K562 (cell line): ENCODE measurements around the gene NUSAP1. TPM values are rescaled to one million over a fixed set of nuclear protein-coding genes. Genes with fewer than 3 reads are reported as not detected.

Experiments used
- ATAC-seq: fragments of 200-7000 bp; cut with Tn5 transposase; 3 replicates; pipeline ENCODE4 v1.9.1; 2020; ENCODE audit warnings: moderate library complexity
- BruUV-seq: library from RNA; stranded (reverse); fragments of 400-500 nt; replicated peaks from 2 replicates; lab custom pipeline; 2021; lab: Mats Ljungman, UMichigan
- CTCF ChIA-PET: fragments of 300-600 bp; formaldehyde crosslinking; extraction: SDS; loops from one replicate; lab custom pipeline; 2021; ENCODE audit warnings: low intra/inter-chr PET ratio; lab: Yijun Ruan, JAX
- POLR2A ChIA-PET: fragments of 300-600, 350-650 bp; sonication (Branson Sonifier 250); formaldehyde crosslinking; extraction: SDS; loops from one replicate; lab custom pipeline; 2021; ENCODE audit warnings: antibody characterized with exemption, inconsistent platforms; lab: Yijun Ruan, JAX
- DNase-seq, 4 experiments: peaks; one replicate each; pipeline versions ENCODE4 v3.0.0 to v3.0.0-alpha.2; 2011 to 2018; ENCODE audit warnings: low spot score in 3 of 4, mixed read lengths in 3 of 4; ENCODE audit errors: extremely low read depth in 1 of 4
- FAIRE-seq: peaks from 2 replicates; lab custom pipeline; 2011; peaks lifted over from hg19 to GRCh38; lab: Jason Lieb, UNC
- H2AFZ ChIP-seq: 2 replicates; pipeline ENCODE4 v1.6.0; 2011; ENCODE audit warnings: low read depth, low read length, control low read depth, inconsistent platforms
- H3K27ac ChIP-seq: fragments of 200-600 bp; 3 replicates; pipeline ENCODE4 v1.8.0; 2011; ENCODE audit warnings: low read depth, mild to moderate bottlenecking, control low read depth, inconsistent platforms, low read length, moderate library complexity, mixed read lengths; ENCODE audit errors: extremely low read depth
- H3K27me3 ChIP-seq, 2 experiments: fragments of 300-600 bp in 1 of 2; 2 replicates in 1 of 2; 3 replicates in 1 of 2; pipeline versions ENCODE4 v1.6.0 to v1.8.0; 2011; ENCODE audit warnings: inconsistent platforms in 2 of 2, low read length in 2 of 2, mild to moderate bottlenecking in 1 of 2, mixed read lengths in 1 of 2, moderate library complexity in 1 of 2; ENCODE audit not compliant: control insufficient read depth in 2 of 2, insufficient read depth in 2 of 2
- H3K36me3 ChIP-seq: fragments of 300-600 bp; 3 replicates; pipeline ENCODE4 v1.8.0; 2011; ENCODE audit warnings: mild to moderate bottlenecking, low read length, inconsistent platforms; ENCODE audit not compliant: control insufficient read depth, insufficient read depth
- H3K4me1 ChIP-seq, 2 experiments: fragments of 200-600 bp in 1 of 2; replicated peaks in 1 of 2; 2 replicates in 1 of 2; 3 replicates in 1 of 2; pipeline versions ENCODE4 v1.5.1 to v1.8.0; 2011; ENCODE audit warnings: inconsistent platforms in 2 of 2, low read length in 2 of 2, mild to moderate bottlenecking in 1 of 2, mixed read lengths in 1 of 2, moderate library complexity in 1 of 2; ENCODE audit not compliant: control insufficient read depth in 2 of 2, insufficient read depth in 2 of 2
- H3K4me2 ChIP-seq: 2 replicates; pipeline ENCODE4 v1.6.1; 2011; ENCODE audit warnings: low read length, control low read depth, inconsistent platforms, mixed read lengths; ENCODE audit not compliant: insufficient read depth
- H3K4me3 ChIP-seq: fragments of 200-600 bp; sonication (generic), shearing (Covaris generic); 2 replicates; pipeline ENCODE4 v1.5.1; 2016; ENCODE audit warnings: control low read depth, inconsistent platforms
- H3K79me2 ChIP-seq: fragments of 200-600 bp; 3 replicates; pipeline ENCODE4 v1.8.0; 2011; ENCODE audit warnings: low read length, inconsistent platforms; ENCODE audit not compliant: control insufficient read depth, insufficient read depth
- H3K9ac ChIP-seq, 2 experiments: 2 replicates each; pipeline versions ENCODE4 v1.6.0 to v1.6.1; 2011; ENCODE audit warnings: low read depth in 2 of 2, low read length in 2 of 2, control low read depth in 1 of 2, inconsistent platforms in 1 of 2, mild to moderate bottlenecking in 1 of 2, mixed read lengths in 1 of 2; ENCODE audit not compliant: insufficient read depth in 1 of 2
- H3K9me1 ChIP-seq: one replicate; pipeline ENCODE4 v1.6.0; 2011; ENCODE audit warnings: inconsistent platforms, mild to moderate bottlenecking, low read length, moderate library complexity; ENCODE audit not compliant: control insufficient read depth, insufficient read depth
- H3K9me3 ChIP-seq: replicated peaks from 2 replicates; pipeline ENCODE4 v1.5.1; 2011; ENCODE audit warnings: low read depth, low read length, inconsistent platforms; ENCODE audit not compliant: control insufficient read depth, insufficient read depth
- H4K20me1 ChIP-seq: replicated peaks from 2 replicates; pipeline ENCODE4 v1.6.1; 2011; ENCODE audit warnings: low read length, inconsistent platforms, mixed read lengths; ENCODE audit not compliant: control insufficient read depth, insufficient read depth
- CBFB ChIP-seq: sonication (generic); formaldehyde crosslinking; IDR thresholded peaks from 2 replicates; pipeline ENCODE4 v1.4.0; 2020; ENCODE audit warnings: mild to moderate bottlenecking, missing genetic modification reagents
- GATAD2A ChIP-seq: fragments of 450-650 bp; IDR thresholded peaks from 2 replicates; pipeline ENCODE4 v1.6.1; 2017
- HIVEP1 ChIP-seq: fragments of 250-450 bp; sonication (Bioruptor Pico); IDR thresholded peaks from 2 replicates; pipeline ENCODE4 v1.4.0; 2020; ENCODE audit warnings: mild to moderate bottlenecking
- KDM1A ChIP-seq, 2 experiments: fragments of 450-650 bp; IDR thresholded peaks; 2 replicates each; pipeline ENCODE4 v1.6.1; 2016; ENCODE audit warnings: mild to moderate bottlenecking in 2 of 2
- NR1H2 ChIP-seq: sonication (generic); formaldehyde crosslinking; IDR thresholded peaks from 2 replicates; pipeline ENCODE4 v1.4.0; 2020; ENCODE audit warnings: mild to moderate bottlenecking, missing genetic modification reagents
- PKNOX1 ChIP-seq: fragments of 450-650 bp; IDR thresholded peaks from 2 replicates; pipeline ENCODE4 v1.6.1; 2016
- THRAP3 ChIP-seq: fragments of 450-650 bp; IDR thresholded peaks from 2 replicates; pipeline ENCODE4 v1.6.1; 2016; ENCODE audit warnings: mild to moderate bottlenecking, inconsistent platforms, borderline replicate concordance
- ZEB2 ChIP-seq: fragments of 450-650 bp; IDR thresholded peaks from 2 replicates; pipeline ENCODE4 v1.6.1; 2016
- ZNF175 ChIP-seq: fragments of 200-800 bp; sonication (Bioruptor generic); IDR thresholded peaks from 2 replicates; pipeline ENCODE4 v1.6.1; 2016; ENCODE audit warnings: low read depth, mild to moderate bottlenecking, missing genetic modification characterization, missing compliant biosample characterization
- ZNF316 ChIP-seq: fragments of 450-650 bp; IDR thresholded peaks from 2 replicates; pipeline ENCODE4 v1.6.1; 2016
- ZNF407 ChIP-seq: fragments of 450-650 bp; IDR thresholded peaks from 2 replicates; pipeline ENCODE4 v1.6.1; 2016; ENCODE audit warnings: low read depth
- WGBS: fragments of 100-300 bp; shearing (Covaris generic); methylation state at CpG from one replicate; pipeline ENCODE4 v1.1.6; 2016; ENCODE audit warnings: low coverage, mixed read lengths; ENCODE audit not compliant: insufficient coverage; ENCODE audit errors: missing lambda C conversion rate; 5-methylcytosine and 5-hydroxymethylcytosine counted together
- in situ Hi-C: fragments of 300-500 bp; cut with MboI; formaldehyde crosslinking; loops from 4 replicates; pipeline ENCODE4 v1.15.0; 2018; ENCODE audit warnings: inconsistent platforms, mixed read lengths
- intact Hi-C: fragments of 100-400 bp; cut with micrococcal nuclease; formaldehyde crosslinking; loops from 2 replicates; pipeline ENCODE4 v1.14.2; 2022
- polyA plus RNA-seq, 8 experiments: library from polyadenylated mRNA; depleted of rRNA in 4 of 8; stranded (reverse) in 5 of 8; unstranded in 3 of 8; fragments of >200 nt; fragmentation: Nextera tagmentation in 2 of 8; fragmentation: Illumina TruSeq in 1 of 8; extraction: Ambion mirVana in 2 of 8; extraction: Trizol in 1 of 8; gene quantifications; 2 replicates each; pipeline versions ENCODE4 v1.2.1 to v1.2.3, GENCODE V29; 2011 to 2014; ENCODE audit warnings: inconsistent platforms in 1 of 8, missing spikeins in 1 of 8
- total RNA-seq, 7 experiments: library from RNA; depleted of rRNA in 6 of 7; stranded (reverse); fragments of >200 nt in 6 of 7; fragmentation: Illumina TruSeq in 2 of 7; extraction: Trizol in 2 of 7; gene quantifications; 2 replicates each; pipeline versions ENCODE4 v1.2.1 to v1.2.3, GENCODE V29; 2011 to 2021; ENCODE audit warnings: low replicate concordance in 1 of 7
- TF ChIP-seq, protein P1 (sequence below), 2 experiments: fragments of 250-450 bp in 1 of 2; fragments of 450-650 bp in 1 of 2; sonication (Bioruptor Pico) in 1 of 2; IDR thresholded peaks; 2 replicates each; pipeline versions ENCODE4 v1.6.1 to v1.8.0; 2016 to 2021; ENCODE audit warnings: mild to moderate bottlenecking in 2 of 2, moderate library complexity in 2 of 2, missing compliant biosample characterization in 1 of 2, missing genetic modification characterization in 1 of 2

Gene NUSAP1
- total and polyA plus RNA-seq, 9 of the 15 experiments (the other 6 are each of a cell fraction or from before 2014, with no cell fraction given) = 119 to 266 (median 227) TPM

- BruUV-seq = no TSS peak
- intact Hi-C loops (loop anchor here (5.0 kb wide), 1 partner anchor 49 kb away; no protein-coding TSS in a partner anchor), in situ Hi-C loops (no loop called here)
- Histone ChIP-seq H3K36me3 (peaks cover 17% of the 10 kb centered on the region), H3K79me2 (peaks cover 54% of the 10 kb centered on the region), H3K27me3 (no peaks in the 10 kb centered on the region), H3K4me1 (peaks cover 0 to 5% of the 10 kb centered on the region in 2 experiments; a peak in 2 of 5 replicates), H3K9ac (peak overlapping the region; percentile 88 to 90), H3K4me3 (peak overlapping the region; percentile 83), H2AFZ (peak overlapping the region; percentile 98), H3K9me3 (no peaks in the 10 kb centered on the region), H3K27ac (no peak overlapping the region; the same call in 2 of the 3 replicates), H3K9me1 (no peaks in the 10 kb centered on the region), H3K4me2 (peak overlapping the region; percentile 95), H4K20me1 (peaks cover 4% of the 10 kb centered on the region; the same call in 1 of the 2 replicates)
- 23% methylated on average over 6 of the region's 6 CpGs for WGBS
- FAIRE-seq (no peak), ATAC-seq (0 out of 3 replicates have a peak, but pooled peaks have one; percentile 10), DNase-seq (peak in 1 of 4 experiments; percentile 39)
- ChIA-PET CTCF (no interaction called here), POLR2A (interaction anchor here (0.8 to 1.1 kb wide), 3 partner anchors 9 to 100 kb away, joined by 3 to 4 read pairs (median 4); partner anchors contain the start of genes CHP1 and EXD1)
- TF ChIP-seq ZNF175 = no peak
- no peak for TF ChIP-seq ZNF316
- TF ChIP-seq, protein P1, sequence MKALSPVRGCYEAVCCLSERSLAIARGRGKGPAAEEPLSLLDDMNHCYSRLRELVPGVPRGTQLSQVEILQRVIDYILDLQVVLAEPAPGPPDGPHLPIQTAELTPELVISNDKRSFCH (CRISPR knock-in tag; IDR thresholded peaks at IDR 0.05) = no peak
- TF ChIP-seq, protein P1 (tag; IDR thresholded peaks at IDR 0.05) = no peak
- no peak for TF ChIP-seq ZEB2
- TF ChIP-seq ZNF407 = no peak
- no peak for TF ChIP-seq THRAP3
- TF ChIP-seq NR1H2 (CRISPR knock-in tag) = no peak
- no peak for TF ChIP-seq PKNOX1
- no peak for TF ChIP-seq KDM1A (IDR thresholded peaks at IDR 0.05)
- TF ChIP-seq HIVEP1 = no peak
- no peak for TF ChIP-seq GATAD2A
- TF ChIP-seq CBFB (CRISPR knock-in tag) = no peak
These were observed 1.4 kb upstream of the NUSAP1 start for GRCh38 chr15:41331281-41331680.
